Endothelial cell of coronary artery (primary cell): ENCODE data around the gene DDX56. TPM values are rescaled to one million over a fixed set of nuclear protein-coding genes. Genes with fewer than 3 reads are reported as not detected.

ENCODE experiments used
- total RNA-seq: library from RNA; depleted of rRNA; stranded (reverse); fragments of >200 nt; gene quantifications from 2 replicates; pipeline ENCODE4 v1.2.3, GENCODE V29; 2014

DDX56 gene, protein sequence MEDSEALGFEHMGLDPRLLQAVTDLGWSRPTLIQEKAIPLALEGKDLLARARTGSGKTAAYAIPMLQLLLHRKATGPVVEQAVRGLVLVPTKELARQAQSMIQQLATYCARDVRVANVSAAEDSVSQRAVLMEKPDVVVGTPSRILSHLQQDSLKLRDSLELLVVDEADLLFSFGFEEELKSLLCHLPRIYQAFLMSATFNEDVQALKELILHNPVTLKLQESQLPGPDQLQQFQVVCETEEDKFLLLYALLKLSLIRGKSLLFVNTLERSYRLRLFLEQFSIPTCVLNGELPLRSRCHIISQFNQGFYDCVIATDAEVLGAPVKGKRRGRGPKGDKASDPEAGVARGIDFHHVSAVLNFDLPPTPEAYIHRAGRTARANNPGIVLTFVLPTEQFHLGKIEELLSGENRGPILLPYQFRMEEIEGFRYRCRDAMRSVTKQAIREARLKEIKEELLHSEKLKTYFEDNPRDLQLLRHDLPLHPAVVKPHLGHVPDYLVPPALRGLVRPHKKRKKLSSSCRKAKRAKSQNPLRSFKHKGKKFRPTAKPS
- total RNA-seq: 54.1 and 63.2 TPM in 2 replicates

DNA sequence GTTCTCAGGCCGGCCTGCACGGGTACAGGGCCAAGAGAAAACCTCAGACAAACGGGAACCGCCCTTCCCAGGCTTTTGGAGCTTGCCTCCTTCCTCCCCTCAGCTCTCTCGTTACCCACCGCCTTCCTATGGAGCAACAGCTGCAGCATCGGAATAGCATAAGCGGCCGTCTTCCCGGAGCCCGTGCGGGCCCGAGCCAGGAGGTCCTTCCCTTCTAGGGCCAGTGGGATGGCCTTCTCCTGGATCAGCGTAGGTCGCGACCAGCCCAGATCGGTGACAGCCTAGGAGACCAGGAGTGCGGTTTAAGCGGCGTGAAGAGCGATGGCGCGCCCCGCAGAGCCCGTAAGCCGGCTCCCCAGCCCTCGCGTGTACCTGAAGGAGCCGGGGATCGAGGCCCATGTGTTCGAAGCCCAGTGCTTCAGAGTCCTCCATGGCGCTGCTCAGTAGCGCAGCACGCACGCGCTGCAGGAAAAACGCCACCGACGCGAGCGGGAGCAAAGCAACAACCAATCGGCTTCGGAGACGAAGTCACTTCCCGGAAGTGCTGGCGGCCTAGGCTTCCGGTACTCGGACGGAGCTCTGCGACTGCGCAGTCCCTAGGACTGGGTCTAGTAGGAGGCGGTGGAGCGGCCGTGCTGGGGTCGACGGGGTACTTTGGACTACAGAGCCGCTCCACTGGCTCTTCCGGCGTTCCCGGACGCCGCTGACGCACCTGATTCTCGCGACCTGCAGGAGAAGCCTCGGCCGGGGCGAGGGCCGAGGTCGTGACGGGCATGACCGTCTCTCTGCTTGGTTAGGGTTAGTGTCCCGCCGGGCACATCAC lies at the start of gene DDX56:
Gene DDX56, minus strand, starts transcription at position 445 of the 823 bp plus-strand sequence. Its CDS starts 13 bp downstream, at position 432.

DNA sequence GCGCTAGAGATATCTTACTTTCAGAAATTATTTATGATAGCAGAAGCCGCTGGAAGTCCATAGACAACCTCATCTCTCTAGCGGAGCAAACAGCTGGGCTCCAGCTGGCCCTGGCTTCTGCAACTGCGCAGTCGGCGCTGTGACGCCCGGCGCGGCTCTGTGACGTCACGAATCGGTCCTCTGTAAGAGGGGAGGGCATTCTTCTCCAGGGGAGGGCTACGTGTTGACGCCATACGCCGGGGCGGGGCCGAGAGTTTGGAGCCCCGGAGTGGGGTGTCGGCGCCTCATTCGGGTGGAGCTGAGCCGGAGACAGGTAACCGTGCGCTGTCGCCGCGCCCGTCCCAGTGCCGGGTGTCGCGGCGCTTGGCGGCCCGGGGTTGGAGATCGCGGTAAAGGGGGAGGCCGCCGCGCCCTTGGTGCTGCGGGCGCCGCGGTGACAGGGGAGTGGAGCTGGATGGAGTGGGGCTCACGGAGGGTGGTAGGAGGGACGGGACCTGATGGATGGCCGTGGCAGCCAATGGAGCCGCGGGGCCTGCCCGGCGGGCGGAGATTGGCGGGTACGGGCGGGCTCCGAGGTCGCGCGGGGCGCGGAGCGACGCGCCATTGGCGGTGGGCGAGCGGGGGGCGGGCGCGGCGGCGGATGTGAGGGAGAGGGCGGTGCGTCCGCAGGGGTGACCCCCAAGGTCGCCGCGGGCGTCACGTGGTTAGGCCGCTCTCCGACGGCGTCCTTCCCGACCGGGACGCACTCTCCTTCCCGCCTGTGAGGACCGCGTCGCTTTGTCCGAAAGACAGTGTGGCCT lies 32.8 kb upstream of the DDX56 start, which contains the start of gene OGDH:
Gene OGDH, plus strand, starts transcription at position 287 of the 800 bp plus-strand sequence. CDS start 17,717 bp downstream, outside the sequence.

DNA sequence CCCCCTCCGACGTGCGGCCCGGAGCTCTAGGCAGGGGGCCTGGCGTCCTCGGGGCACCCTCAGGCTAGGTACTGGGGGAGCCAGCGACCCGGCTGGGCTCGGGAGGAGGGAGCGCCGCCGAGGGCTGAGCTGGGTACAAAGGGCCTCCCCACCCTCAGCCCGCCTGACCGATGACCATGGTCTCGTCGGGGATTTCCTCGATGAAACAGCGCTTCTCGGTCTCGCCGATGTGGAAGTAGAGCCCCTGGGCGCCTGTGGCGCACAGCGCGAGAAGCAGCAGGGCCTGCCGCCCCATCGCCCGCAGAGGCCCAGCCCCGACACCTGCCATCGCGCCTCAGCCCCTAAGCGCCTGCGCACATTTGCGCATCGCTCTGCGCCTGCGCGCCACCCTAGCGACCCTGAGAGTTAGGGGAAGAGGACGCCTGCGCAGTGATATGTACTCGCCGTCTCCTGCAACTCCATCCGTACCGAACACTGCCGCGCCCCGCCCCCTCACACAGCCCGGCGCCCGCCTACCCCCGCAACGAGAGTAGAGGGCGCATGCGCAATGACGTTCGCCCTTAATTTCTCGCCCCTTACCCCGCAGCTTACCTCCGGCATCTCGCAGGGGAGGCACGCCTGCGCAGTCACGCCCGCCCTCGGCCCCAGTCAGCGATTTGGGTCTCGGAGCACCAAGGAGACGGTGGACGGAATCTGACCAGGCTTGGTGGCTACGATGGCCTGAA lies 8.3 kb upstream of the DDX56 start, which contains the start of gene TMED4:
Gene TMED4, minus strand, starts transcription at position 353 of the 725 bp plus-strand sequence. Its CDS starts 25 bp downstream, at position 328.

DNA sequence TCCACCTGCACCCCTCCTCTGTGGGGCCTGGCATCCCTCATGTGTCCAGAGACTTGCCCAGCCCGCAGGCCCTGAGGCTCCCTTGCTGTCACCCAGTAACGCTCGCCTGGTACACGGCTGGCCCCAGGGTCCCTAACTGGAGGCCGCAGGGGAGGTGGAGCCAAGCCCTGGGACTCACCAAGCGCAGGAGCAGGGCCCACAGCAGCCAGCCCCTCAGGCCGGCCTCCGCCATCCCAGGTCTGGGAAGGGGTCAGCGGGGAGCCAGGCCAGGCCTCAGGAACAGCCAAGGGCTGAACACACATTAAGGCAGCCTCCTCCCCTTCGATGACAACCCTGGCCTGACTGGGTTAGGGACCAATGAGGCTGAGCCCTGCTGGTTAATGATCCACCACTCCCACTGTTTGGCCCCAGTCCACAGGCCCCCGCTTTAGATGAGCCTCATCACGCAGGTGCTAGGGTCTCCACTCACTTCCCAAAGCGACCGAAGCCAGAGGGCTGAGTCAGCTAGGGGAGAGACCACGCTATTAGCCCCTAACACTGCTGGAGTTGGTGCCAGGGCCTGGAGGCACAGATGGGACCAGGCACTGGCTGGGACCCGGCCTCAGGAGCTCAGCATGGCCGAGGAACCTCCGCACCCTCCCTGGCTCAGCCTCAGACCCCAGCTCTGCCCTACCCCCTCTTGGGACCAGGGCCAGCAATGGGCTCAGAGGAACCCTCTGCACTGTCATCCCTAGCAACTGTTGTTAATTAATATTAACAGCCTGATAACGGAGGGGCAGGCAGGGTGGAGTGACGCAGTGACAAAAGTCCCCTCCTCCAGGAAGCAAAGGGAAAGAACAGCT lies 32.5 kb downstream of the DDX56 start, which contains the start of gene NPC1L1:
Gene NPC1L1, minus strand, starts transcription at position 303 of the 842 bp plus-strand sequence. Its CDS starts 71 bp downstream, at position 232.

Other genes starting within 250 kb of the DDX56 start
- gene CAMK2B, start 248.3 kb downstream of the DDX56 start, total RNA-seq: 0.28 and 3.1 TPM in 2 replicates
- gene NUDCD3, start 83.2 kb downstream of the DDX56 start, total RNA-seq: 125 and 153 TPM in 2 replicates
- gene NPC1L1, start 32.6 kb downstream of the DDX56 start, total RNA-seq: not detected in 2 replicates
- 57.0 and 74.5 TPM in 2 replicates for gene TMED4, start 8.3 kb upstream of the DDX56 start, total RNA-seq
- gene OGDH, start 32.7 kb upstream of the DDX56 start, total RNA-seq: 37.6 and 46.0 TPM in 2 replicates
- 9.1 and 16.2 TPM in 2 replicates for gene ZMIZ2, start 174.9 kb upstream of the DDX56 start, total RNA-seq
- 1,415 and 1,538 TPM in 2 replicates for gene PPIA, start 222.8 kb upstream of the DDX56 start, total RNA-seq